COLO829 (cell line): ENCODE data around the gene TOE1.

Source experiments
- DNase-seq: peaks from one replicate; pipeline ENCODE4 v3.0.0; 2012; ENCODE audit warnings: low spot score

TOE1 gene

DNA sequence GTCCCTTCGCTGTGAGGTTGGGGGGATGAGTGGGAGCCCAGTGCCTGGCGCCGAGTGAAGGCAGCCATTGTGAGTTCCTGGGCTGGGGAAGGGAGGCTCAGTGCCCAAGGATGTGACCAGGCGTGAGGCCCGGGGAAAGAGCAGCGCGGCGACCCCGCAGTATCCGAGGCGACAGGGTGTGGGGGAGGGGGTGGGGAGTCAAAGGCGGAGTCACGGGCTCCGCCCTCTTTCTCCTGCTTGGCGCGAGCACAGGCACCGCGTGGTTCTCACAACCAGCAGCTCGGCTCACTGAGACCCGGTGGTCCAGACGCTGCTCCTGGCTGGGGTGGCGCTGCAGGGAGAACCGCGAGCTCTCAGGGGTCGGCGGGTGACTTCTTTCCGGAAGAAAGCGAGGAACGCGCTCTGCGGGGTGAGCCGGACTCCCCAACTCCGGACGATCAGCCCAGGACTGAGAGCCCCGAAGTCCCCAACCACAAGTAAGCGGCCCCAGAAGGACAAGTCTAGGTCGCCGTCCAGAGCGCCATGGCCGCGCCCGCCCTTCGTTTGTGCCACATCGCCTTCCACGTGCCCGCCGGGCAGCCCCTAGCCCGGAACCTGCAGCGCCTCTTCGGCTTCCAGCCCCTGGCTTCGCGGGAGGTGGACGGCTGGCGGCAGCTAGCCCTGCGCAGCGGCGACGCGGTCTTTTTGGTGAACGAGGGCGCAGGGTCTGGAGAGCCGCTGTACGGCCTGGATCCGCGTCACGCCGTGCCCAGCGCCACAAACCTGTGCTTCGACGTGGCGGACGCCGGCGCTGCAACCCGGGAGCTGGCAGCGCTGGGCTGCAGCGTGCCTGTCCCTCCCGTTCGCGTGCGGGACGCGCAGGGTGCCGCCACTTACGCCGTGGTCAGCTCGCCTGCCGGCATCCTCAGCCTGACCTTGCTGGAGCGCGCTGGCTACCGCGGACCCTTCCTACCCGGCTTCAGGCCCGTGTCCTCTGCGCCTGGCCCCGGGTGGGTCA is 13.0 kb upstream of the TOE1 start, which contains the start of gene HPDL:
Gene HPDL, plus strand, starts transcription at position 269 of the 997 bp plus-strand sequence. Its CDS starts 254 bp downstream, at position 523.
- no peak for DNase-seq

DNA sequence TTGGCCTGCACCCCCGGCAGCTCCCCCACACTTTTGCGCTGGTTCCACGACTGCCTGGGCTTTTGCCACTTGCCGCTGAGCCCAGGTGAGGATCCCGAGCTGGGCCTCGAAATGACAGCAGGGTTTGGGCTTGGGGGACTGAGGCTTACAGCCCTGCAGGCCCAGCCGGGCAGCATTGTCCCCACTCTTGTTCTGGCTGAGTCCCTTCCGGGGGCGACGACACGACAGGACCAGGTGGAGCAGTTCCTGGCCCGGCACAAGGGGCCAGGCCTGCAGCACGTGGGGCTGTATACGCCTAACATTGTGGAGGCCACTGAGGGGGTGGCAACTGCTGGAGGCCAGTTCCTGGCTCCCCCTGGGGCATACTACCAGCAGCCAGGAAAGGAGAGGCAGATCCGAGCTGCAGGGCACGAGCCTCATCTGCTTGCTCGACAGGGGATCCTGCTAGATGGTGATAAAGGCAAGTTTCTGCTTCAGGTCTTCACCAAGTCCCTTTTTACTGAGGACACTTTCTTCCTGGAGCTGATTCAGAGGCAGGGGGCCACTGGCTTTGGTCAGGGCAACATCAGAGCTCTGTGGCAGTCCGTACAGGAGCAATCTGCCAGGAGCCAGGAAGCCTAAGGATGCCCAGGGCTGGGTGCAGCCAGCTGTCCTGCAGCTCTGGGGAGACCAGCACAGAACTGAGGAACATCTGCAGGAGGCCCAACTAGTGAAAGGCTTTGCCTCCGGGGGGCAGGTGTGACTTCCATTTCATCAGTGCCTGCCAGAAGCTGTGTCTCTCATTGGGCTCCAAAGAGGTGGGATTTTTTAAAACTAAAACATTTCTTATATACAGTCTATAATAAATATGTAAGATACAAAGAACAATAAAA is 12.1 kb upstream of the TOE1 start:
- DNase-seq = no peak

DNA sequence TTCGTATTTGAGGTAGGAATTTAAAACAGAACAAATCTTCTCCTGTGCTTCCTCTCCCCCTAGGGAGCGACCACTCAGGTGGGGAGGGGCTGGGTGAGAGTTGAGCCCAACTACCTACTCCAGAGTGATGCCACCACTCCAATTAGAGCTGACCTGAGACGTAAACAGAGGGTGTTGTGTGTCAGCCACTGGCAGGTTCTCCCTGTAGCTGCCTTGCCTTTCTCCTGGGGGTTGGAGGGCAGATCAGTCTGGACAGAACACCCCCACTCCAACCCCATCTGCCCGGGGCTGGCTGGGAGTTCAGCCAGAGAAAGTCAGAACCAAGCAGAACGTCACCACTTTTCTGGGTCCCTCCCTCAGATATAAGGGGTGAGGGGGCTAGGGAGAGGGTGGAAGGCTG is 11.3 kb upstream of the TOE1 start:
- DNase-seq = no peak

DNA sequence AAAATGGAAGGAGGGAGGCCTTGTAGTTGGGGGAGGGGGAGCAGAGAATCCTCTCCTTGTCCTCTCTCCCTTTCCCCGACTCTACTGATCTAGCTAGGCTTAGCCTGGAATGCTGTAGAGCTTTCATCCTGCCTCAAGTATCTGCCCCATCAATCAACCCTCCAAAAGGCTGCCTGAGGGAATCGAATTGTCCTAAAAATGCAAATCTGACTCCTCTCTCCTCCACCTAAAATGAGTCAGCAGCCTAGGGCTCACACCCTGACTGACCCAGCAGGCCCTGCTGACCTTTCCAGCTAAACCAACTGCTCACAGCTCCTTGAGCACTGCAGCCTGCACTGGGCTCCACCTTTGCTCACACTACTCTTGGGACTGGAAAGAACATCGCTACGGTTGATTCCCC is 10.5 kb upstream of the TOE1 start:
- peak; percentile 42 for DNase-seq

DNA sequence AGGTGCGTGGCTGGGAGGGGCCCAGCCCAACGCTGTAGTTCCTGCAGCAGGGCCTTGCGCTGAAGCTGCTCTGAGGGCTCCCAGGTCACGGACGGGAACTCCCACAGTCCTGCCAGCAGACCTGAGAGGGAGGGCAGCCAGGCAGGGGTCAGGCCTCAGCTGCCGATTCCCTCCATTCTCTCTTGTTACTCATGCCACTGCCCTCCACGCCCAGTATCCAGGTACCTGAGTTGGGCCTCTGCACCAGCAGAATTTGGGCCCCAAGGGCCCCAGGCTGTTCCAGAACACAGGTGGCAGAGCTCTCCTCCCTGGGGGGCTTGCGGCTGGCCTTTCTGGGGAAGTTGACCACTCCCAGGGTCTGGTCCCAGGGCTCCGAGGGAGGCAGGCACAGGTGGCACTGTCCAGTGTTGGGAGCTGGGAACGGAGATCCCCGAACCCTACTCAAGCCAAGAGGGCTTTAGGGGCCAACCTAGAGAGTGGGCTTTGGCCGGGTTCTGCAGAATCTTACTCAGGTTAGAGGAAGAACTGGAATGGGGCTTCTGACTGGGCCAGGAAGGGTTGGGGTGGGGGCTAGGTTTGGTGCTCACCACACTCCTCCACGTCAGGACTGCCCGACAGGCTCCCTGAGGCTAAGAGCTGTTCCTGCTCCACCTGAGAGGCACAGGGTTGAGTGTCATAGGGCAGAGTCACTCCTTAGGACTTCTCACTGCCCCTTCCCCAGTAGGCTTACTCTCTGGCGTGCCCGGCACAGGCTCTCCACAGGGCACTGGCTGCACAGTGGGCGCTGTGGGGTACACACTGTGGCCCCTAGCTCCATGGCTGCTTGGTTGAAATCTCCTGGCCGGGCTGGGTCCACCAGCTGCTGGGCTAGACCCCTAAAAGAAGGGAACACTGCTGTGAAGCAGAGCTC is 8.3 kb upstream of the TOE1 start:
- DNase-seq = no peak

DNA sequence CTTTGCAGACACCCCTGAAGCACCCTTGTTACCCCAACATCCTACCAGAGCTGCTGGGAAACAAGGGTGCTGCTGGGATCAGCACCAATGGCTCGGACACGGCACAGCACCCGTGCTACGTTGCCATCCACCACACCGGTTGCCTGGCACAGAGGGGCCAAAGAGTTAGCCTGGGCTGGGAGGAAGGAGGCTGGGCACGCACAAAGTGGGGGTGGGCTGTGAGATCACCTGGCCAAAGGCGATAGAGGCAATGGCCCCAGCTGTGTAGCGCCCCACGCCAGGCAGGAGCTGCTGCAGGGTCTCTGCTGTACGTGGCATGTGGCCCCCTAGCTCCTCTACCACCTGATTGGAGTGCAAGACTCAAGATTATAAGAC is 7.6 kb upstream of the TOE1 start:
- DNase-seq = no peak

DNA sequence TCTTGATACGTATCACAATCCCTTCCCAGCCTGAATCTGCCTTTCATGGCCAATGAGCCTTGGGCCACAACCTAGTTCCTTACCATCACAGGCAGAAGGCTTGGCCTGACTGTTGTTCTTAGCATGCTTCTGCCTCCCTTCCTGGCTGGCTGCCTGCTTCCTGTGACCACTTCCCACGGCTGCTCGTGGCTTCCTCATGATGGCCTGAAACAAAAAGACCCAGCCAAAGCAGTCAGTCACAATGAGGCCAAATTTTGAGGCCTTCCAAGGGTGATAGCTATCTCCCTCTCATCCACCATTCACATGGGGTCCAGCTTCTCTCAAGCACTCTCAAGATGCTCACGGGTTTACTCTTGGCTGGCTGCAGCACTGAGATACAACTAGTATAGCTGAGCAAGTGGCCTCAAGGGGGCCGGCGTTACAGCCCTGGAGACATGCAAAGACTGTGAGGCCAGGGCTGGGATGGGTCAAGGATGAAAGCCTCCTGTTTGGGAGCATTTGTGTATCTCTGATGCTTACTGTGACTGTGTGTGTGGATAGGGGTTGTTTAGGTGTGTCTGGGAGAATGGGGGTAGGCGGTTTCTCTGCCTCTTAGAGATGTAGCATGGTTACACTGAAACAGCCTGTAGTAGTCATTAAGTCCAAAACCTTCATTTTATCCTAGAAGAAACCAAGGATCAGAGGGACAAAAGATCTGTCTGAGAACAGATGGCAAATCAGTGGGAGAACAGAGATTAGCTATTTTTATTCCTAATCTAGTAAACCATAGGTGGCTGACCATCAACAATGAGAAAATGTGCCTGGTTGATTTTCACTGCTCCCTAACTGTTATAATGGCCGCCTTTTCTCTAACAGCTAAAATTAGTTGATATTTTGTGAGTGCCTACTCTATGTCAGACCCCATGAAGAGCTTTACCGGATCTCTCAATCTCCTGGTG is 5.4 kb upstream of the TOE1 start:
- DNase-seq = no peak

DNA sequence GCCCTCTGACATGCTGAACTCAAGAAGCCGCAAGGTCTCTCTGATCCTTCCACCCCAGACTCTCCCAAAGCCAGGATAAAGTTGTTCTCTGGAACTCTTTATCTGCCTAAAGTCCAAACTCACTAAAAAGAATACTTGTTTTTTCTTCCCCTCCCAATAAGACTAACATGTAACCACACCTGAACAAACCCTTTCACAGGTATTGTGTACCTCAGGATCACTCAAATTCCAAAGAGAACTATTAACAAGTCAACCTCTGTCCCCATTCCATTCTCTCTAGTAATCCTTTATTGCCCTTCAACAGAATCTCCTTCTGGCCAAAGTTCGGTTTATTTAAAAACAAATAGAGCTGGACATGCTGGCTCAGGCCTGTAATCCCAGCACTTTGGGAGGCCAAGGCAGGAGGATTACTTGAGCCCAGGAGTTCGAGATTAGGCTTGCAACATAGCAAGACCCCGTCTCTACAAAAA is 4.1 kb upstream of the TOE1 start:
- no peak for DNase-seq

DNA sequence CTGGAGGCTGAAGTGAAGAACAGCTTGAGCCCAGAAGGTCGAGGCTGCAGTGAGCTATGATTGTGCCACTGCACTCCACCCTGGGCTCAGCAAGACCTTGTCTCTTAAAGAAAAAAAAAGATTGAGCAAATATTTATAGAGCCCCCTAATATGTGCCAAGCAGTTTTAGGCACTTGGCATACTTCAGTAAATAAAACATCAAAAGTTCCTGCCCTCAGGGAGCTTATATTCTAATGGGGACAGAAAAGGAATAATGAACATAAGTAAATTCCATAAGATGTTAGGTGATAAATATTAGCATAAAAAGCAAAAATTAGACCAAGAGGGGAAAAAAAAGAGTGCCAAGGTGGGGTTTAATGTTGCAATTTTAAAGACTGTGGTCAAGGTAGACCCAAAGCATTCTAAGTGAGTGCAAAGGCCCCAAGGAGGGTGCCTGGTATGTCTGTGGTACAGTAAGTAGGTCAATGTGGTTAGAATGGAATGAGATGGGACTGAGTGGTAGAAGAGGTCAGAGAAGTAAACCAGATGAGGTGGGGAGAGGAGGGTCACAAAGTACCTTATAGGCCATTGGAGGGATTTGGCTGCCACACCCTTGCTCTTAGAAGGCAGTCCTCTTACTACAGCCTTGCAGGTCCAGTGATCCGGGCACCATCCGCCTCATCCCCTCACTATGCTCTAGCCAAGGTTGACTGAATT is 2.2 kb upstream of the TOE1 start:
- DNase-seq = no peak

DNA sequence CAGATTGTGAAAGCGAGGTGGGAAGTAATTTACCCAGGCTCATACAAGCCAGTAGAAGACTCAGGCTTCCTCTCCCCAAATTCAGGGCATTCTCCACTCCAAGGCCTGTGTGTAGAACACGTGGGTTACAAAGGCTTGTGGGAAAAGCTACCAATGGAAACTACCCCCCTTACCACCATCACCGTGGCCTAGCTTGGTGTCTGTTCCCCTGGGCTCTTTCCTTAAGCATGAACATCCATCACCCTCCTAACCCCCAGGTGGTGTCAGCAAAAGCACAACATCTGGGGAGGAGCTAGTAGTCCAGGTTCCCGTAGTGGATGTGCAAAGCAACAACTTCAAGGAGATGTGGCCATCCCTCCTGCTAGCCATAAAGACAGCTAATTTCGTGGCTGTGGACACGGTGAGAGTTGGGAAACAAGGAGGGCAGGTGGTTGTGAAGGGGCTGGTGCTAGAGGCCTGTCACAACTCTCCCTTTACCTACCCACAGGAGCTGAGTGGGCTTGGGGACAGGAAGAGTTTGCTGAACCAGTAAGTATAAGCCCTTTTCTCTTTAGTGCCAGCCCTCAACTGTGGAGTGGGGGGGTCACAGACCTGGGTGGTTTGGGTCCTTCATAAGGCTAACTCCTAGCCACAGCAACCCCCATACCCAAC is 971 bp downstream of the TOE1 start:
- DNase-seq = no peak

DNA sequence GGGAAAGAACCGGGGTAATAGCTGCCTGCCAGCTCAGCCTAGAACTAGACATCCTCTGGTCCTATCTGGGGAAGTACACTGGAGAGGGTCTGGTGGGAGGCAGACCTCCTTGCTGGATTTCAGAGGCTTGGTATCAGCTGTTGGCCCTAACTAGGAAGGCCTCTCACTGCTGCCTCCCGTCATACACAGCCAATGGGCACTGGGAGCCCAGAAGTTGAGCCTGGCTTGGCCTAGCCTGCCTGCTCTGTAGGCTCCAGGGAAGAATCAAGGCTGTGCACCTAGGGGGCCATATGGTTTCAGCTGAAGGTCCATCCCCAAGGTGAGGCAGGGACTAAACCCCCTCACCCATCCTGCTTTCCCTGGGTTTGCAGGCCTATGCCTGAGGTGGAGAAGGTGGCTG is 4.5 kb downstream of the TOE1 start:
- no peak for DNase-seq

DNA sequence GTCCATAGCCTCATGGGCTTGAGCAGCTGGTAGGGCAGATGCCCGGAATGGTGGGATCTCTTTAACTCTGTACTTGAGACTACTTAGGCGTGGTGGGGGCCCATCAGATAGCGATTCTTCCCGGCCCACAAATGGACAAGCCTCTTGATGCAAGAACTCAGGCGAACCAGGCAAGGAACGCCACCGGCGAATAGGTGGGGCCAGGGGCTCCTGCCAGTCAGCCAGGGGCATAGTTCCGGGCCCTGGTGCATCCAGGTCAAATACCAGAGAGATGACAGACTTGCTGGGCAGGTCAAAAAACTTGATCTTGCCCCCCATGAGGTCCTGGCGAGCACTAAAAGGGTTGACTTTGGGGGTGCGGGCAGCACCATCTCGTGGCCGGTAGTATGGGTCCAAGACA is 5.0 kb downstream of the TOE1 start:
- DNase-seq = no peak

DNA sequence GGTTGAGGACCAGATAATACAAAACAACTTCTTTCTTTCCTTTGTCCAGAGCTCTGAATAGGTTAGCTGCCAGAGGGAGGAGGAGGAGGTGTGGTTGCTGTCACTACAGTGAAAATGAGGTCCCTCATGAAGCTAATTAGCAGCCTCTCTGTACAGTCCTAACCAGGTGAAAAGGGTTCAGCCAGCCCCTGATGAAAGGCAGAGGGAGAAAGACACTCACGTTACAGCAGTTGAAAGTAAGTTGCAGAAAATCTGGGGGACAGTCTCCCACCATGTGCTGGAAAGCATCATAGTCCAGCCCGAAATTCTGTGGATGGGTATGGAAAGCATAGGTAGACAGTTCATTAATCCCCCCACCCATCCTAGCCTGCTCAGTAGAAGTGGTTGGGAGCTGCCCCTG is 6.5 kb downstream of the TOE1 start:
- no peak for DNase-seq

DNA sequence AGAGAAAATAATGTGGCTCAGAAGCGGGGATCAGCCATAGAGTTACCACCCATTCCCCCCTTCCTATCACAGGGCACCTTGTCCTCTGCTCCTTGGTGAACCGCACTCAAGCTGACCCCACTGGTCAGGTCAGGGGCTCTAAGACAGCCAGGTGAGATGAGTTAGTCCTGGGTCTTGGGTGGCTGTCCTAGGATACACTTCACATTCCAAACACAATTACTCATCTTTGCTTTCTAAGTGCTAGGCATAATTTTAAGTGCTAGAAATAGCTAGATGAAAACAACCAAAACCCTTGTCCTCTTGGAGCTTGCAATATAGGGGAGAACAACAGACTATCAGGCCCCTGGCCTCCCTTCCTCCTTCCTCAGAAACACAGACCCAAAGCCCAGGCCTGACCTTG is 8.1 kb downstream of the TOE1 start:
- no peak for DNase-seq

DNA sequence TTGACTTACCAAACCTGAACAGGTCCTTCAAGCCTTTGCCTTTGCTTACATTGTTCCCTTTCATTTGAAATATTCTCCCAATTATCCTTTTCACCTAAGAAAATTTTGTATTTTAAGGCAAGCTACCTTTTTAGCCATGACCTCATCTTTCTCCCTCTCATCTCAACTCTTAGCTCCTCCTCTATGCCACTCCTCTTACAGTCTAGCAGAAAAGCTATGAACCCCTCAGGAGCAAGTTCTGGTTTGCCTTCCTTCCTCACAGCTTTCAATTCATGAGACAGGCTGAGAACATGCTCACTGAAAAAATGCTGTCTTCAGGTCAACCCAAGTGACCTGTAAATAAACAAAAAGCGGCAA is 8.6 kb downstream of the TOE1 start:
- no peak for DNase-seq

DNA sequence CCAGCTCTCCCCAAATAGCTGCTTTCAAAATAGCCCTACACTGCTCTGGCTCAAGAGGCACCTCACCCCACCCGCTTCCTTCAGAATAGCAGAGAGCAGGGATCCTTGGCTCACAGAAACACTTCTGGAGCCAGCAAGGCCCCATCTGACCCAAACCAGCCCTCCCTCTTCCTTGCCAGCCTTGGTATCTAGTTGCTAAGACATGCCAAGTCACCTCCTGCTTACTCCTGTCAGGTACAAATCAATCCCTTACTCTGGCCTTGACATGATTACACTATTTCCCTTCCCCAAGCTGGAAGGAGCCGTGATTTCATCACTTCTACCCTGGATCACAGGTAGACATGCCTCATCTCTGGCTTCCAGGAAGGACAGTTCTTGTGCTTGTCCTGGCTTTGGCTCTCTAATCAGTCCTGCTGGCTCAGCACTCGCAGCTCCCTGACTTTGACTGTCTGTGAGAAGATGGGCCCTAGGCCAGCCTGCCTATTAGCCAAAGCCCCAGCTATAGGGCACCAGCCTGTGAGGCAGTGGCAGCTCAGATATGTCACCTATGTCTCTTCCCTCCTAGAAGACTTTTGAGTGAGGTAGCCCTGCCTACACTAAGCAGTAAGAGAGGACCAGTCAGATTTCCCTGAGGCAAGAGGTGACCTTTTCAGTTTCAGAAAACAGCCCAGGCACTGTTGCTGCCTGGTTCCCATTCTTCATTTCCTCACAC is 9.2 kb downstream of the TOE1 start:
- DNase-seq = no peak

DNA sequence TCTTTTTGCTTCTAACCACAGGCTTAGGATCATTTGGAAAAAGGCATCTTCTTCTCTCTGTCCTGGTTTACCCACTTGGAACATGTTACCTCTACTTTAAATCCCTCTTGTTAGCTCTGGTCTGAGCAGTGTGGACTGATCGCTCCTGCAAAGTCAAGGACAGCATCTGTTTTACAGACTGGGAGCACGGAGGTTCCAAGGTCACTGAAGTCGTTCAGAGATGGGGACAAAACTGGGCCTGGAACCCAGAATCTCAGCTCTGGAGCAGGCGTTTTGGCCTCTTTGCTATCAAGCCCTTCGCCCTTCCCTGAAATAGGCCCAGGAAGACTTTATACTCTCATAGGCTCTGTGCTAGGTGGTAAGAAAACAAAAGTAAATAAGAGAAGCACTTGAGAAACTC is 11.5 kb downstream of the TOE1 start:
- DNase-seq = no peak

DNA sequence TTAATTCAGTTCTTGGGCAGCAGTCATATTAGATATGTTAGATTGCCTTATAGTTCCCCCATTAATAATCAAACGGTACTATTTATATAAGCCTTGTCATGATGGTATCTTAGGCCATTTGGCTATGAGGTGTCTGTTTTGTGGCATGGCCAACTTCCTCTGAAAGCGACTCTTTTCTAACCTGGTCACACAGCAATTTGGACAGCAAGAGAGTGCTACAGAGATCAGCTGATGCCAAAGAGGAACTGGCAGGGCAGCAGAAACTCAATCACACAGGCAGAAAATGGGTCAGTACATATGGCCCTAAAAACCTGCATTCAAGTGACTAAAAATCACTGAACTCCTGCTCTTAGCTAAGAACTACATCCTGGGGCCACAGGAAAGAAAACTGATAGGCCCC is 13.7 kb downstream of the TOE1 start:
- DNase-seq = no peak

DNA sequence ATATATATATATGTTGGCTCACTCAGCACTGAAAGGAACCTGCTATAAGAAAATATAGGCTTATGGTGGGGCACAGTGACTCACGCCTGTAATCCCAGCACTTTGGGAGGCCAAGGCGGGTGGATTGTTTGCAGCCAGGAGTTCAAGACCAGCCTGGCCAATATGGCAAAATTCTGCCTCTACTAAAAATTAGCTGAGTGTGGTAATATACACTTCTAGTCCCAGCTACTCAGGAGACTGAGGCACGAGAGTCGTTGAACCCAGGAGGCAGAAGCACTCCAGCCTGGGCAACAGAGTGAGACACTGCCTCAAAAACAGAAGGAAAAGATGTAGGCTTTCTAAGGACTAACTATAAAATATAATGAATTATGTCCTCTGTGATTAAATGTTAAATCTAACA is 14.9 kb downstream of the TOE1 start:
- no peak for DNase-seq
